ENCODE results near the gene POGZ.
"Not testable (repeated sequence)": the region's sequence is repeated elsewhere in the genome, so short reads cannot be mapped to it uniquely, and the experiment has no call there.

Gene POGZ

GRCh38 chr1:151416231-151416630 lies 43.1 kb downstream of the POGZ start:
- no peak for DNase-seq

GRCh38 chr1:151411884-151412283 lies 47.4 kb downstream of the POGZ start:
- no peak for DNase-seq

GRCh38 chr1:151408891-151409290 lies 50.4 kb downstream of the POGZ start:
- DNase-seq, result no peak

GRCh38 chr1:151407304-151407703 lies 52.0 kb downstream of the POGZ start:
- DNase-seq, result no peak

DNA sequence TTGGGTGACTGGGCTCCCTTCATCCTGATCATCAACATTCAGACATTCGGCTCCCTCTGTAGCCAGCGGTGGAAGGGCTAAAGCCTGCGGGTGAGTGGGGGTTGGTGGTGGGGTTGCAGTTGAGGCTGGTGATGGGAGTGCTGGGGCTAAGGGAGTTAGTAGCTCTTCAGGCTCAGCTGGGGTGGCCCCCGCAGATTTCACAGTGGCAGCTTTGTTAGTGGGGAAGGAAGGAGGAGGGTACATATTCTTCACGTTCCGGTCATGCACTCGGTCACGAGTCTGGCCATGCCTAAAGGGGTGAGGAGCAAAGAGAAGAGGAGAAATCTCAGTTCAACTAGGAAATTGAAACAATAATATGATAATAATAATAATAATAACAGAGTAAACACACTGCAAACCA lies 53.1 kb downstream of the POGZ start:
- no peak for DNase-seq

- DNase-seq, result no peak
These were observed 53.9 kb downstream of the POGZ start for GRCh38 chr1:151405187-151405951.

DNA sequence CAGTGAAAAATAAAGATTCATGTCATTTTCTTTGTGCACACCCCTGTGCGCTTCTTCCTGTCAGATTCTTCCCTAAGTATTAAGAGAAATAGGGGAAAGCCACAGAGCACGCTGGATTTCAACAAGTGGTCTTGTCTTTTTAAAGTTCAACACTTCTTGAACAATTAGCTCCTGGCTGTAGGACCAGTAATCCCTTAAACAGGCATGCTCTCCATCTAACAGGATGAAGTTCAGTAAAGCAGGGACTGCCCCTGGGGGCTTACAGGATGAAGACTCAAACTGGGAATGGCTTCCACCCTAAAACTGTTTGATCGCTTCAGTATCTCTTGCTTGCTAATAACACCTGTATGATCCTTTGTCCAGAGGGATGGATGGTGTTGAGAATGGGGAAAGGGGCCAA lies 55.7 kb downstream of the POGZ start:
- no peak for DNase-seq

DNA sequence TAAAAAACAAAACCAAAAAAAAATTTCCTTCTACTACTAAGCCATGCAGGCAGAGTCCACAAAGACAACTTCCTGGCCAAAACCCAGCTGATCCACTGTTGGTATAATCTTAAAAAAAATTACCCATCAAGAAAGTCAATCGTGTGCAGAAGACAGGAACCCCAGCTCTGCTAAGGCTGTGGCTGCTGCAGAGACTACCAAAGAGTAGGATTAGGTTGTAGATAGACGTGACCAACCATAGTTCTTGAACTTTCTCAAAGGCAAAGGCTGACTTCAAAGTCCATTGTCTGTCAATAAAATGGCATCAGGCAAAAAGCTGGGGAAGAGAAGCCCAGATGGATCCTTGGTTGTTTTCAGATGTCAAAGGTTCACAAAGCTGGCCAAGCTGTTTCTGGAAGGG lies 56.5 kb downstream of the POGZ start:
- no peak for DNase-seq

GRCh38 chr1:151401860-151402259 lies 57.4 kb downstream of the POGZ start:
- no peak for DNase-seq

DNA sequence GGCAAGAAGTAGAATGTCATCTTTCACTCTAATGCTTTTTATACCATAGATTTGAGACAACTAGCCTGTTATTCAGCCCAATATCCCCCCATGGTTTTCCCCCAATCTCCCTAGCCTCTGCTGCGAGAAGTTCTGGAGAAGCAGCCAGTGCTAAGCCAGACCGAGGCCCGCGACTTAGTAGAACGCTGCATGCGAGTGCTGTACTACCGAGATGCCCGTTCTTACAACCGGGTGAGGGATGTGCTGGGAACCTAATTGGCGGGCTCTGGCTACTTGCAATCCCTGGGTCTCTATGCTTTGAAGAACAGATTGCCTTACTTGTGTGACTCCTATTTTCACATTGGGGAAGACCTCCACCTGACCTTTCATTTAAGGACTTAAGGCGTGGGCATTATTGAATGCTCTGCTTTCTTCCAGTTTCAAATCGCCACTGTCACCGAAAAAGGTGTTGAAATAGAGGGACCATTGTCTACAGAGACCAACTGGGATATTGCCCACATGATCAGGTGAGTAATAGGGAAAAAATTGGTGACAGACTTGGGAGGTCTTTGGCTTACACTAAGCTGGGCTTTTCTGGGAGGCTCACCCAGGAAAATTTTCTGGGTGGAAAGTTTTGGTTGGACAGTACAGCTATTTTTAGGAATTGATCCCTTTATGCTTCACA lies 58.0 kb downstream of the POGZ start:
- DNase-seq, result no peak

GRCh38 chr1:151399324-151400171 lies 59.7 kb downstream of the POGZ start, which contains the start of gene PSMB4:
TSS of gene PSMB4 (plus strand) at chr1:151399573. CDS start at chr1:151399588, 15 bp downstream.
- peak; percentile 78 for DNase-seq

GRCh38 chr1:151396265-151396664 lies 63.0 kb downstream of the POGZ start:
- DNase-seq, result not testable (repeated sequence)

DNA sequence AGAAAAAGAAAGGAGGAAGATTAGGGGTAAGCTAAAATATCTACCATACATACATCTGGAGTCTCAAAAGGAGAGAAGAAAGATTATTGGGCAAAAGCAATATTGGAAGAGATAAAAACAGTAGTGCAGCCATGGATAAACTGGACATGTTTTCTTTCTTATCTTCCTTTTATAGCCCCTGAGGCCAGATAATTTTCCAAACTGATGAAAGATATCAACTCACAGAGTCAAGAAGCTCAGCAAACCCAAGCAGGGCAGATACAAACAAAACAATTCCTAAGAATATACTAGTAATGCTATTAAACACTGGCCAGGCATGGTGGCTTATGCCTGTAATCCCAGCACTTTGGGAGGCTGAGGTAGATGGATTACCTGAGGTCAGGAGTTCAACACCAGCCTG lies 65.7 kb downstream of the POGZ start:
- no peak for DNase-seq

- no peak for DNase-seq
These were observed 68.2 kb downstream of the POGZ start for GRCh38 chr1:151391079-151391563.

- not testable (repeated sequence) for DNase-seq
These were observed 68.8 kb downstream of the POGZ start for GRCh38 chr1:151390221-151391078.

DNA sequence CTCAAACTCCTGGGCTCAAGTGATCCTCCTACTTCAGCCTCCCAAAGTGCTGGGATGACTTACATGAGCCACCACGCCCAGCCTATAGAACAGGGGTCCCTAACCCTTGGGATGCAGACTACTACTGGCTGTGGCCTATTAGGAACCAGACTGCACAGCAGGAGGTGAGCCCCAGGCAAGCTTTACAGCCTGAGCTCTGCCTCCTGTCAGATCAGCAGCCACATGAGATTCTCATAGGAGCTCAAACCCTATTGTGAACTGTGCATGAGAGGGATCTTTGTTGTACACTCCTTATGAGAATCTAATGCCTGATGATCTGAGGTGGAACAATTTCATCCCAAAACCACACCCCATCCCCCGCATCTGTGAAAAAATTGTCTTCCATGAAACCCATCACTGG lies 73.3 kb downstream of the POGZ start:
- no peak for DNase-seq

- no peak for DNase-seq
These were observed 74.7 kb downstream of the POGZ start for GRCh38 chr1:151384584-151384983.

DNA sequence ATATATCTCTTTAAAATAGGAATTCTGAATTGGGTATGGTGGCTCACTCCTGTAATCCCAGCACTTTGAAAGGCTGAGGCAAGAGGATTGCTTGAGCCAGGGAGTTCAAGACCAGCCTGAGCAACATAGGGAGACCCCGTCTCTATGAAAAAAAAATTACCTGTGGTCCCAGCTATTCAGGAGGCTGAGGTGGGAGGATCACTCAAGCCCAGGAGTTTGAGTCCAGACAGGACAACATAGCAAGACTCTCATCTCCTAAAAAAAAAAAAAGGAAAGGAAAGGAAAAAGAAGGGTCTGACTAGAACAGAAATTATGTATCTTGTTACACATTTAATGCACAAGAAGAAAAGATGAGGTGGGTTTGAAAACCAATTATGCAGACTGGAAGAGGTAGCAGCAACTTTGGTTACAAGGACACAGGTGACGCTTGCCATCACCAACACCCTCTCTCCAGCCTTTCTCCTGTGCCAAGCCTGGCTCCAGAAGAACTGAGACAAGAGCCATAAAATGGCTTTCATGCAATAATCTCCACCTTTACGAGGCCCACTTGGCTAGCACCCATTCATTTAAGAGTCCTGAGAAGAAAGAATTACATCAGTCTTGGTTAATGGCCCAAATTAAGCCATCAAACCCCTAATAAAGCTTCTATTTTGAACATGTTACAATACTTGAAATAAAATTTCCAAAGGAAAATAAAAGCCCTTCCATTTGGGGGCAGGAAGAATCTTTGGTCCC lies 82.0 kb downstream of the POGZ start:
- no peak for DNase-seq

GRCh38 chr1:151373196-151373595 lies 86.1 kb downstream of the POGZ start:
- DNase-seq, result no peak

DNA sequence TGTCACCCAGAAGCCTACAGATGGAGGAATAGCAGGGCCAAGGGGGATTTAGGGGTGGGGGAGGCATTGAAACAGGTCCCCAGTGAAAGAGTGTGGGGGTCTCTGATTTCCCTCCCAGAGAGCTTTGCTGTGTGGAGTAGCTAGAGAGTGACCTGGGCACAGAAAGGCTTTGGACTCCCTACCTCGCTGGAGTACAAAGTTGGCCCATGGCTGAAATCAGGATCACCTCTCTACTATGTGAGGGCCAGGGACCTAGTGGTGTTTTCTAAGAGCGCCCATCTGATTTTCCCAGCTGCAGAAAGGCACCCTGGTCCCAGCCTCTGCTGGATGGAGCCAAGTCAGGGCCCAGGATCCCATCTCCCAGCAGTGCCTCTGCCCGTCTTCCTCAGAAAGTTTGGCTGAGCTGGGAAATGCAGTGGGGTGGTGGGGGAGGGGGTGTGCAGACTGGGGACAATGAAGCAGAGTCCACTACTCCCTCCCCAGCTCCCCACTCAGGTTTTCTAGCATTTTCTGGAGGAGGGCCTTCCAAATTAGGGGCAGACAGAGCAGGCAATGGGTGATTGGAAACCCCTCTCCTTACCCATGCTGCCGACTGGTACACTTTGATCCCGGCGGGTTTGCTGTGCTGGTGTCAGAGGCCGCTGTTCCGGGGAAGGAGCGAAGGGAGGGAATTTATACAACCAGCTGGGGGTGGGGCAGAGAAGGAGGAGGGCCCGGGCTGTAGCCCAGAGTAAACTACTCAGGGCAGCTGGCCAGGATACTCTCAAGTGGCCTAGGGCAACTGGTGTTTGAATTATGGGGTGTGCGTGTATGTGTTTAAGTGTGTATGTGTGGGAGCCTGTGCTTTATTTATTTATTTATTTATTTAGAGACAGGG lies 87.0 kb downstream of the POGZ start, which contains the start of gene SELENBP1:
TSS of gene SELENBP1 (minus strand) at position 648 of the 877 bp plus-strand sequence. CDS start at position 584, 64 bp downstream.
- DNase-seq, result no peak

All from activated gamma-delta T cell treated with Interleukin-2 at 50 U/mL for 16 hours (primary cell).